Measurements from ENCODE around the gene TBXAS1. TPM values are rescaled to one million over a fixed set of nuclear protein-coding genes. Genes with fewer than 3 reads are reported as not detected.

TBXAS1 gene
- total RNA-seq, 1 donor from 2014 or later = not detected

GRCh38 chr7:140041659-140042385 is 212.8 kb downstream of the TBXAS1 start:
- TF ChIP-seq CTCF (IDR thresholded peaks at IDR 0.05; ENCODE audit: partially characterized antibody, unreplicated experiment) = no peak
- peaks cover 8% of the 10 kb centered on the region for H3K4me1 Mint-ChIP-seq (ENCODE audit: low read depth, unreplicated experiment)
- DNase-seq = no peak
- no peaks in the 10 kb centered on the region for H3K36me3 Mint-ChIP-seq (ENCODE audit: unreplicated experiment)
- H3K9me3 Mint-ChIP-seq (ENCODE audit: unreplicated experiment) = peaks cover 5% of the 10 kb centered on the region
- peaks cover 6% of the 10 kb centered on the region for H3K27me3 Mint-ChIP-seq (ENCODE audit: unreplicated experiment)
- H3K4me3 Mint-ChIP-seq (ENCODE audit: unreplicated experiment) = no peak overlapping the region
- H3K27ac Mint-ChIP-seq (ENCODE audit: unreplicated experiment) = no peak overlapping the region

DNA sequence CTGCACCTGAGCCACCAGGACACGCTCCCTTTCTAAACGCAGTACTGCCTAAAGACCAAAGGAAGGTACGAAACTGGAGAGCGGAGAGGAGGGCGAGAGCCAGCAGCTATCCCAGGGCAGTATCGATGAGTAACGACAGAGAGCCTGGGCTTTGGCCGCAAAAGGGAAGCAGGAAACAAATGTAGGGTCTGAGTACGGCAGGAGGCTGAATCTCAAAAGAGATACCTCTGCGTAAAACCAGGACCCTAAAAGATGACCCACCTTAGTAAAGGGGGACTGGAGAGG is 213.3 kb downstream of the TBXAS1 start:
- DNase-seq = no peak
- no peak overlapping the region for H3K27ac Mint-ChIP-seq (ENCODE audit: unreplicated experiment)
- H3K4me3 Mint-ChIP-seq (ENCODE audit: unreplicated experiment) = no peak overlapping the region
- TF ChIP-seq CTCF (IDR thresholded peaks at IDR 0.05; ENCODE audit: partially characterized antibody, unreplicated experiment) = no peak
- H3K9me3 Mint-ChIP-seq (ENCODE audit: unreplicated experiment) = peaks cover 5% of the 10 kb centered on the region
- H3K27me3 Mint-ChIP-seq (ENCODE audit: unreplicated experiment) = peaks cover 6% of the 10 kb centered on the region
- peaks cover 8% of the 10 kb centered on the region for H3K4me1 Mint-ChIP-seq (ENCODE audit: low read depth, unreplicated experiment)
- no peaks in the 10 kb centered on the region for H3K36me3 Mint-ChIP-seq (ENCODE audit: unreplicated experiment)

DNA sequence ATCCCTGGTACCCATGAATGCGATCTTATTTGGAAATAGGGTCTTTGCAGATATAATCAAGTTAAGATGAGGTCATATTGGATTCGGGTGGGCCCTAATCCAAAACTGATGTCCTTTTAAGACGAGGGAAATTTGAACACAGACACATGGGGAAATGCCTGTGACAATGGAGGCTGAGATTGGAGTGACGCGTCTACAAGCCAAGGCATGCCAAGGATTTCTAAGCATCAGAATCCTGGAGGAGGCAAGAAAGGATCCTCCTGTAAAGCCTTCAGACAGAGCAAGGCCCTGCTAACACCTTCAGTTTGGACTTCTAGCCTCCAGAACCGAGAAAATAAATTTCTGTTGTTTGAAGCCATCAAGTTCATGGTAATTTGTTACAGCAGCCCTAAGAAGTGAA is 215.2 kb downstream of the TBXAS1 start:
- no peaks in the 10 kb centered on the region for H3K36me3 Mint-ChIP-seq (ENCODE audit: unreplicated experiment)
- no peak overlapping the region for H3K27ac Mint-ChIP-seq (ENCODE audit: unreplicated experiment)
- no peak overlapping the region for H3K4me3 Mint-ChIP-seq (ENCODE audit: unreplicated experiment)
- no peaks in the 10 kb centered on the region for H3K27me3 Mint-ChIP-seq (ENCODE audit: unreplicated experiment)
- DNase-seq = no peak
- H3K4me1 Mint-ChIP-seq (ENCODE audit: low read depth, unreplicated experiment) = peaks cover 6% of the 10 kb centered on the region
- TF ChIP-seq CTCF (IDR thresholded peaks at IDR 0.05; ENCODE audit: partially characterized antibody, unreplicated experiment) = no peak
- H3K9me3 Mint-ChIP-seq (ENCODE audit: unreplicated experiment) = peaks cover 5% of the 10 kb centered on the region

- no peaks in the 10 kb centered on the region for H3K4me1 Mint-ChIP-seq (ENCODE audit: low read depth, unreplicated experiment)
- no peak for TF ChIP-seq CTCF (IDR thresholded peaks at IDR 0.05; ENCODE audit: partially characterized antibody, unreplicated experiment)
Observed at GRCh38 chr7:140045697-140046096, 216.6 kb downstream of the TBXAS1 start.

DNA sequence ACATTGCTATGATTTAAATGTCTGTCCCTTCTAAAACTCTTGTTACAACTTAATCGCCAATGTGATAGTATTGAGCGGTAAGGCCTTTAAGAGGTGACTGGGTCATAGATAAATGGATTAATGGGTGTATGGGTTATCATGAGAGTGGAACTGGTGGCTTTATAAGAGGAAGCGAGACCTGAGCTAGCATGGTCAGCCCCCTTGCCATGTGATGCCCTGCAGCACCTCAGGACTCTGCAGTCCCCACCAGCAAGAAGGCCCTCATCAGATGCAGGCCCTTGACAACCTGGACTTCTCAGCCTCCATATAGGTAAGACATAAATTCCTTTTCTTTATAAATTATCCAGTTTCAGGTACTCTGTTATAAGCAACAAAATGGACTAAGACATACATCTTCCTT is 218.1 kb downstream of the TBXAS1 start:
- no peaks in the 10 kb centered on the region for H3K36me3 Mint-ChIP-seq (ENCODE audit: unreplicated experiment)
- H3K4me1 Mint-ChIP-seq (ENCODE audit: low read depth, unreplicated experiment) = no peaks in the 10 kb centered on the region
- H3K27ac Mint-ChIP-seq (ENCODE audit: unreplicated experiment) = no peak overlapping the region
- H3K9me3 Mint-ChIP-seq (ENCODE audit: unreplicated experiment) = no peaks in the 10 kb centered on the region
- DNase-seq = no peak
- peaks cover 2% of the 10 kb centered on the region for H3K27me3 Mint-ChIP-seq (ENCODE audit: unreplicated experiment)
- TF ChIP-seq CTCF (IDR thresholded peaks at IDR 0.05; ENCODE audit: partially characterized antibody, unreplicated experiment) = no peak
- no peak overlapping the region for H3K4me3 Mint-ChIP-seq (ENCODE audit: unreplicated experiment)

More at GRCh38 chr7:140045697-140046096, 216.6 kb downstream of the TBXAS1 start:
- H3K27ac Mint-ChIP-seq (ENCODE audit: unreplicated experiment) = no peak overlapping the region
- no peaks in the 10 kb centered on the region for H3K9me3 Mint-ChIP-seq (ENCODE audit: unreplicated experiment)
- peaks cover 2% of the 10 kb centered on the region for H3K27me3 Mint-ChIP-seq (ENCODE audit: unreplicated experiment)
- DNase-seq = no peak
- no peak overlapping the region for H3K4me3 Mint-ChIP-seq (ENCODE audit: unreplicated experiment)
- no peaks in the 10 kb centered on the region for H3K36me3 Mint-ChIP-seq (ENCODE audit: unreplicated experiment)

Data from glutamatergic neuron (in vitro differentiated cells).